Cardiac septum (tissue), 1 donor: ENCODE measurements around the gene COL20A1. TPM values are rescaled to one million over a fixed set of nuclear protein-coding genes. Genes with fewer than 3 reads are reported as not detected.
"Not testable (repeated sequence)": the region's sequence is repeated elsewhere in the genome, so short reads cannot be mapped to it uniquely, and the experiment has no call there.

Source experiments
- DNase-seq: peaks from one replicate; pipeline ENCODE4 v3.0.0-alpha.2; 2020; ENCODE audit warnings: low spot score
- intact Hi-C: fragments of 100-400 bp; cut with DNase I; formaldehyde crosslinking; loops from one replicate; pipeline ENCODE4 v1.14.0; 2022
- total RNA-seq: library from RNA; stranded (reverse); fragmentation: NEBNext Ultra II Directional; extraction: Animal tissue kit (Norgen Biotek cat#: 25700); gene quantifications from one replicate; pipeline ENCODE4 v1.2.1, GENCODE V29; 2021
- donor health status: DM: no; HTN: no; CAD: no.

Gene COL20A1
- total RNA-seq, 1 donor from 2014 or later: 0.22 TPM

- DNase-seq, intact Hi-C loops: not testable (repeated sequence)
These were observed 47.2 kb downstream of the COL20A1 start for GRCh38 chr20:63340158-63340688.

GRCh38 chr20:63342561-63343459 lies 49.8 kb downstream of the COL20A1 start:
- no peak for DNase-seq
- intact Hi-C loops: no loop called here

GRCh38 chr20:63343460-63344445 lies 50.8 kb downstream of the COL20A1 start:
- intact Hi-C loops: no loop called here
- DNase-seq: no peak

- DNase-seq: no peak
- intact Hi-C loops: no loop called here
These were observed 51.8 kb downstream of the COL20A1 start for GRCh38 chr20:63344616-63345327.

- no peak for DNase-seq
- intact Hi-C loops: no loop called here
These were observed 52.5 kb downstream of the COL20A1 start for GRCh38 chr20:63345328-63346100.

GRCh38 chr20:63346131-63347080 lies 53.4 kb downstream of the COL20A1 start:
- intact Hi-C loops: no loop called here
- no peak for DNase-seq

GRCh38 chr20:63347081-63347741 lies 54.2 kb downstream of the COL20A1 start:
- intact Hi-C loops: no loop called here
- DNase-seq: peak; percentile 39

- intact Hi-C loops: no loop called here
- peak; percentile 72 for DNase-seq
These were observed 55.2 kb downstream of the COL20A1 start for GRCh38 chr20:63347950-63348827.

- intact Hi-C loops: no loop called here
- no peak for DNase-seq
These were observed 56.0 kb downstream of the COL20A1 start for GRCh38 chr20:63348828-63349515.

- no peak for DNase-seq
- intact Hi-C loops: no loop called here
These were observed 56.5 kb downstream of the COL20A1 start for GRCh38 chr20:63349516-63349895.

- no peak for DNase-seq
These were observed 57.2 kb downstream of the COL20A1 start for GRCh38 chr20:63350196-63350595.

GRCh38 chr20:63350597-63351325 lies 57.8 kb downstream of the COL20A1 start:
- intact Hi-C loops: no loop called here
- DNase-seq: no peak

More at GRCh38 chr20:63350196-63350595, 57.2 kb downstream of the COL20A1 start:
- intact Hi-C loops: no loop called here

- DNase-seq: no peak
- intact Hi-C loops: no loop called here
These were observed 58.3 kb downstream of the COL20A1 start for GRCh38 chr20:63351326-63351700.

- DNase-seq: no peak
These were observed 59.0 kb downstream of the COL20A1 start for GRCh38 chr20:63351811-63352591.

More at GRCh38 chr20:63351811-63352591, 59.0 kb downstream of the COL20A1 start:
- intact Hi-C loops: no loop called here
